ENCODE measurements around the gene LRPPRC. TPM values are rescaled to one million over a fixed set of nuclear protein-coding genes. Genes with fewer than 3 reads are reported as not detected.
A peak's percentile ranks its signal among the peaks of the same experiment; 100 is the strongest.

LRPPRC gene
- total RNA-seq (2021) = 133 and 149 TPM in 2 replicates
- percentile 96 among the genes with signal in this experiment for Bru-seq, nascent RNA
- BruChase-seq, experiment 1, labeled RNA remaining after a 2-hour chase = percentile 95 among the genes with signal in this experiment
- BruChase-seq, experiment 2, labeled RNA remaining after a 6-hour chase = percentile 92 among the genes with signal in this experiment
- long read RNA-seq, full-length matches to known transcripts = 171 of 234 reads
- long read RNA-seq, partial matches to known transcripts = 22 of 234 reads
- long read RNA-seq, other reads (novel, unspliced or antisense) = 41 of 234 reads

DNA sequence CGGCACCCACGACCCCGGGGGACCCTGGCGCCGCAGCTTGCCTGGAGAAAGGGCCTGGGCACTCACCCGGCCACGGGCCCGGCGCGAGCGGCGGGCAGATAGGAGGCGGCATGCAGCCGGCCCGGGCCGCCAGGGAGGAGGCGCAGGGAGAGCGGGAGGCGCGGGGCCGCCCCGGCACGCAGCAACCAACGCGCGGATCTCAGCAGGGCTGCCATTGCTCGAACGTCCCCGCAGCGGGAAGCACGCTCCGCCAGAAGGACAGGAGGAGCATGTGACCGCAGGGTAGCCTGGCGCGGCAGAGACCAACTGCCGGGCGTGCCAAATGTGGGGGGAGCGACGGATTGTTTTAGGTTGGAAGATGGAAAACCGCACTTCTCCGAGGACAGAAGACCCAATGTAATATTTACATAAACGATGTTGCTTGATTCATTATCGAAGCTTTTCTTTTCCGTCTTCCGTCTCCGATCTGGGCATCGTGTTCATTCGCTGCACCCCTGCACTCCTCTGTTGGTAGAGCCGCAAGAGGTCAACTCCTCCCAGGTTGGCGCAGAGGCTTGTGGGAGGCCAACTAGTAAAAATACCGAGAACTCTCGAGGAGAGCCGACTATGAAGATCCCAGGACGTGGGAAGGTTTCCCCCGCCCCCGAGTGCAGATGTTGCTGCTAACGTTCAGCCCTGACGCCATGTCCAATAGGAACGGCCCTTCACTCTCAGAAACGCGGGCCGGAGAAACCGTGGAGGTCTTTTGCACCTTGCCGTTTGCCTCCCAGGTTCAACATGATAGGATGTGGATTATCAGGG, at the start of gene LRPPRC:
TSS of gene LRPPRC (minus strand) at position 257 of the 801 bp plus-strand sequence. CDS start at position 215, 42 bp downstream.
- intact Hi-C loops (cut with micrococcal nuclease; ENCODE audit: unreplicated experiment) = loop anchor here (1.0 kb wide), 1 partner anchor 366 kb away; no protein-coding TSS in a partner anchor
- peak; percentile 88 to 94 for DNase-seq
- H4K20me1 ChIP-seq (ENCODE audit: insufficient read depth) = peaks cover 43% of the 10 kb centered on the region
- peak within 1 kb of the TSS; percentile 93 for H3K4me2 ChIP-seq
- H2AFZ ChIP-seq = peak within 1 kb of the TSS; percentile 96
- ChIA-PET CTCF (no interaction called here), POLR2A (ENCODE audit: unreplicated experiment) (interaction anchor here (0.6 to 0.7 kb wide), 2 partner anchors 47 to 977 kb away, joined by 5 to 9 read pairs; no protein-coding TSS in a partner anchor)
- H3K4me1 ChIP-seq (replicated peaks; ENCODE audit: insufficient read depth) = peaks cover 21% of the 10 kb centered on the region
- no peaks in the 10 kb centered on the region for H3K9me2 ChIP-seq (ENCODE audit: insufficient read depth)
- peak within 1 kb of the TSS; percentile 72 for H3K27ac ChIP-seq
- TF ChIP-seq, protein P1, sequence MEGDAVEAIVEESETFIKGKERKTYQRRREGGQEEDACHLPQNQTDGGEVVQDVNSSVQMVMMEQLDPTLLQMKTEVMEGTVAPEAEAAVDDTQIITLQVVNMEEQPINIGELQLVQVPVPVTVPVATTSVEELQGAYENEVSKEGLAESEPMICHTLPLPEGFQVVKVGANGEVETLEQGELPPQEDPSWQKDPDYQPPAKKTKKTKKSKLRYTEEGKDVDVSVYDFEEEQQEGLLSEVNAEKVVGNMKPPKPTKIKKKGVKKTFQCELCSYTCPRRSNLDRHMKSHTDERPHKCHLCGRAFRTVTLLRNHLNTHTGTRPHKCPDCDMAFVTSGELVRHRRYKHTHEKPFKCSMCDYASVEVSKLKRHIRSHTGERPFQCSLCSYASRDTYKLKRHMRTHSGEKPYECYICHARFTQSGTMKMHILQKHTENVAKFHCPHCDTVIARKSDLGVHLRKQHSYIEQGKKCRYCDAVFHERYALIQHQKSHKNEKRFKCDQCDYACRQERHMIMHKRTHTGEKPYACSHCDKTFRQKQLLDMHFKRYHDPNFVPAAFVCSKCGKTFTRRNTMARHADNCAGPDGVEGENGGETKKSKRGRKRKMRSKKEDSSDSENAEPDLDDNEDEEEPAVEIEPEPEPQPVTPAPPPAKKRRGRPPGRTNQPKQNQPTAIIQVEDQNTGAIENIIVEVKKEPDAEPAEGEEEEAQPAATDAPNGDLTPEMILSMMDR (conservative IDR thresholded peaks at IDR 0.05) = no peak
- no peak for TF ChIP-seq EZH2 (IDR thresholded peaks at IDR 0.05; ENCODE audit: low read depth)
- H3F3A ChIP-seq (ENCODE audit: insufficient read depth, low read depth) = no peaks in the 10 kb centered on the region
- no TSS peak for BruUV-seq (replicated peaks)
- H3K79me2 ChIP-seq (ENCODE audit: low read depth) = peaks cover 49% of the 10 kb centered on the region
- no peaks in the 10 kb centered on the region for H3K9me3 ChIP-seq (ENCODE audit: insufficient read depth, low read depth)
- H3K27me3 ChIP-seq (ENCODE audit: insufficient read depth, low read depth) = no peaks in the 10 kb centered on the region
- peaks cover 26% of the 10 kb centered on the region; the same call in 1 of the 2 replicates for H3K36me3 ChIP-seq (ENCODE audit: low read depth)
- peak within 1 kb of the TSS; percentile 97 for H3K4me3 ChIP-seq

DNA sequence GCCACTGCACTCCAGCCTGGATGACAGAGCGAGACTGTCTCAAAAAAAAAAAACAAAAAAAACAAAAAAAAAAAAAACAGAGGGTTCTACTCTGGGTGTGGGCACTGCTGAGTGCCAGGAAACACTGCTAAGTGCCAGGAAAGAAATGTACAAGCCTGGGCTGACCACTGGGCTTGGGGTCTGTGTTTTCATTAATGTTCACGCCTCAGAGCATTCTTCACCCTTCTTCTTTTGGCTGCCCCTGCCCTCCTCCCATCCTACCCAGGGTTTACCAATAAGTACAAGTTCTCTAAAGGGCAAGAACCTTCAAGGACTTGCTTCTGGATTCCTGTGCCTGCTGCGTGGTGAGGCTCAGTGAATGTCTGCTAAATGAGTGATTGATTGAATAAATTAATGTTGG, 49.3 kb upstream of the LRPPRC start:
- Histone ChIP-seq H3K9me3 (ENCODE audit: insufficient read depth, low read depth) (no peaks in the 10 kb centered on the region), H3K36me3 (ENCODE audit: low read depth) (no peaks in the 10 kb centered on the region), H3K4me3 (no peak overlapping the region), H3K27me3 (ENCODE audit: insufficient read depth, low read depth) (no peaks in the 10 kb centered on the region), H3K4me1 (replicated peaks; ENCODE audit: insufficient read depth) (no peaks in the 10 kb centered on the region), H3K4me2 (no peak overlapping the region), H4K20me1 (ENCODE audit: insufficient read depth) (no peaks in the 10 kb centered on the region), H3K27ac (no peak overlapping the region), H2AFZ (no peak overlapping the region), H3F3A (ENCODE audit: insufficient read depth, low read depth) (no peaks in the 10 kb centered on the region), H3K79me2 (ENCODE audit: low read depth) (no peaks in the 10 kb centered on the region), H3K9me2 (ENCODE audit: insufficient read depth) (no peaks in the 10 kb centered on the region)
- POLR2A ChIA-PET (ENCODE audit: unreplicated experiment) = no interaction called here
- CTCF ChIA-PET = interaction anchor here (0.7 to 1.7 kb wide), 3 partner anchors 293 to 434 kb away, joined by 4 to 19 read pairs (median 12); no protein-coding TSS in a partner anchor
- no peak for TF ChIP-seq EZH2 (IDR thresholded peaks at IDR 0.05; ENCODE audit: low read depth)
- TF ChIP-seq, protein P1 (conservative IDR thresholded peaks at IDR 0.05) = no peak
- intact Hi-C loops (cut with micrococcal nuclease; ENCODE audit: unreplicated experiment) = loop anchor here (2.0 to 10.0 kb wide), 2 partner anchors 670 to 910 kb away; no protein-coding TSS in a partner anchor
- BruUV-seq (replicated peaks) = no TSS peak
- no peak for DNase-seq

DNA sequence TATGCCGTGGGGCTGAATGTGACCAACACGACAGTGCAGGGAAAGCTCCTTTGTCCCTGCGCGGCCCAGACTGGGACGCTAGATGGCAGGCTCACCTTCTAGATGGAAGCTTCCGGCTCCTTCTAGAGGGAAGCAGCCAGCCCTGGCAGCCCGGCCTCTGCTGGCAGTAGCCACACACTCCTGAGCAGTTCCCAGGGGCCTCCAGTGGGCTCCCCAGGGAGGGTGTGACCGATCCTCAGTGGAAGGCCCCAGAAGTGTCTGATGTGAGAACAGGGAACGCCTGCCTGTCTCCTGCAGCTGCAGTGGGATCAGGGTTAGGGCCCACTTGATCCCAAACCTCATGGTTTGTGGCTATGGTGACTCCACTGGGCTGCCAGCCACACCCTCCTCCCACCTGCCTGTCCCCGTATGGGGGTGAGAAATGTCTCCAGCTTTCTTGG, 48.5 kb upstream of the LRPPRC start:
- 0 out of 2 replicates have a peak overlapping the region, but pooled peaks have one; percentile 53 for H2AFZ ChIP-seq
- no peaks in the 10 kb centered on the region for H3K79me2 ChIP-seq (ENCODE audit: low read depth)
- intact Hi-C loops (cut with micrococcal nuclease; ENCODE audit: unreplicated experiment) = loop anchor here (1.0 to 10.0 kb wide), 8 partner anchors 166 to 910 kb away; no protein-coding TSS in a partner anchor
- DNase-seq = peak; percentile 79 to 86
- ChIA-PET CTCF (interaction anchor here (0.6 to 1.7 kb wide), 10 partner anchors 9 to 911 kb away, joined by 3 to 19 read pairs (median 6); no protein-coding TSS in a partner anchor), POLR2A (ENCODE audit: unreplicated experiment) (interaction anchor here (0.6 to 0.9 kb wide), 3 partner anchors 37 to 435 kb away, joined by 4 to 7 read pairs (median 6); no protein-coding TSS in a partner anchor)
- H3K4me1 ChIP-seq (replicated peaks; ENCODE audit: insufficient read depth) = no peaks in the 10 kb centered on the region
- H3K9me3 ChIP-seq (ENCODE audit: insufficient read depth, low read depth) = no peaks in the 10 kb centered on the region
- no peaks in the 10 kb centered on the region for H3F3A ChIP-seq (ENCODE audit: insufficient read depth, low read depth)
- BruUV-seq (replicated peaks) = no TSS peak
- no peak overlapping the region for H3K27ac ChIP-seq
- H3K4me3 ChIP-seq = no peak overlapping the region
- H3K27me3 ChIP-seq (ENCODE audit: insufficient read depth, low read depth) = no peaks in the 10 kb centered on the region
- H4K20me1 ChIP-seq (ENCODE audit: insufficient read depth) = no peaks in the 10 kb centered on the region
- TF ChIP-seq EZH2 (IDR thresholded peaks at IDR 0.05; ENCODE audit: low read depth) = no peak
- TF ChIP-seq, protein P1 (conservative IDR thresholded peaks at IDR 0.05) = peak; percentile 90
- H3K4me2 ChIP-seq = peak overlapping the region; percentile 67
- H3K36me3 ChIP-seq (ENCODE audit: low read depth) = no peaks in the 10 kb centered on the region
- no peaks in the 10 kb centered on the region for H3K9me2 ChIP-seq (ENCODE audit: insufficient read depth)

Data from PC-9 (cell line).